ENCODE results near the gene AGAP2.
"Not testable (repeated sequence)": the region's sequence is repeated elsewhere in the genome, so short reads cannot be mapped to it uniquely, and the experiment has no call there.

Gene AGAP2

GRCh38 chr12:57735198-57735855, 3.2 kb downstream of the AGAP2 start:
- DNase-seq = peak; percentile 81

GRCh38 chr12:57734591-57734990, 4.0 kb downstream of the AGAP2 start:
- no peak for DNase-seq

- DNase-seq = no peak
These were observed 4.6 kb downstream of the AGAP2 start for GRCh38 chr12:57733928-57734327.

GRCh38 chr12:57732726-57733593, 5.6 kb downstream of the AGAP2 start:
- DNase-seq = no peak

- DNase-seq = no peak
These were observed 6.3 kb downstream of the AGAP2 start for GRCh38 chr12:57732270-57732669.

- no peak for DNase-seq
These were observed 7.0 kb downstream of the AGAP2 start for GRCh38 chr12:57731411-57732080.

GRCh38 chr12:57730336-57731067, 8.0 kb downstream of the AGAP2 start:
- DNase-seq = no peak

GRCh38 chr12:57729321-57729844, 9.2 kb downstream of the AGAP2 start:
- no peak for DNase-seq

GRCh38 chr12:57727758-57728395, 10.7 kb downstream of the AGAP2 start:
- DNase-seq = peak; percentile 74

- peak; percentile 92 for DNase-seq
These were observed 11.4 kb downstream of the AGAP2 start for GRCh38 chr12:57726884-57727757.

GRCh38 chr12:57726151-57726883, 12.2 kb downstream of the AGAP2 start:
- peak; percentile 97 for DNase-seq

- no peak for DNase-seq
These were observed 12.7 kb downstream of the AGAP2 start for GRCh38 chr12:57725851-57726150.

- no peak for DNase-seq
These were observed 13.4 kb downstream of the AGAP2 start for GRCh38 chr12:57724936-57725740.

GRCh38 chr12:57724003-57724935, 14.3 kb downstream of the AGAP2 start:
- no peak for DNase-seq

- no peak for DNase-seq
These were observed 14.9 kb downstream of the AGAP2 start for GRCh38 chr12:57723630-57723962.

- DNase-seq = no peak
These were observed 15.6 kb downstream of the AGAP2 start for GRCh38 chr12:57722716-57723629.

- not testable (repeated sequence) for DNase-seq
These were observed 16.5 kb downstream of the AGAP2 start for GRCh38 chr12:57721846-57722608.
